HG03280 (cell line): ENCODE measurements around the gene SERPINA5.
"Not testable (repeated sequence)": the region's sequence is repeated elsewhere in the genome, so short reads cannot be mapped to it uniquely, and the experiment has no call there.

ENCODE experiments used
- ATAC-seq: cut with Tn5 transposase; IDR thresholded peaks from one replicate; pipeline ENCODE4 v1.9.1; 2021; ENCODE audit warnings: mild to moderate bottlenecking, moderate library complexity; ENCODE audit not compliant: unreplicated experiment

The SERPINA5 gene

DNA sequence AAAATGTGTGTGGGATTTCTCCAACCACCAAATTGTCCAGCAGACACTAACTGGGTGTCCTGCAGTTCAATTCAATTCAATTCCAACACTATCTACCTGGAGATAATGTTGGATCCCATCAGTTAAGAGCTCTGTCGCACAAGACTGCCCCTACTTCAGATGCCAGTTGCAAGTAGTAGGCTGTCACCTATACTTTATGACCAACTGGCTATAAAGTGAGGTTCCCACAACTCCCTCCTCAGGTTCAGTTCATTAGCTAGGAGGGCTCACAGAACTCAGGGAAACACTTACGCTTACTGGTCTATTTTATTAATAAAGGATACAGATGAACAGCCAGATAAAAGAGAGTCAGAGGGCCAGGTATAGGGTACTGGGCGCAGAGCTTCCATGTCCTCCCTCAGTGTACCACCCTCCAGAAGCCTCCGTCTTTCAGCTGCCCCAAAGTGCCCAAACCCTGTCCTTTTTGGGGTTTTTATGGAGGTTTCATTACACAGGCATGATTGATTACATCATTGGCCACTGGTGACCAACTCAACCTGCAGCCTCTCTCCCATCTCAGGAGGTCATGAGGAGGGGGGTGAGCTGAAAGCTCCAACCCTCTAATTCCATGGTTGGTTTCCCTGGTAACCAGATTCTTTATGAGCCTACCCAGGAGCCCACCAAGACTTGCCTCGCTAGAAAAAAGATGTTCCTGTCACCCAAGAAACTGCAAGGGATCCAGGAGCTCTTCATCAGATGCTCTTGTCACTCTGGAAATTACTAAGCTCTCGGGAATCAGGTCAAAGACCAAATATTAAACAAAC lies 7.5 kb upstream of the SERPINA5 start:
- no peak for ATAC-seq

DNA sequence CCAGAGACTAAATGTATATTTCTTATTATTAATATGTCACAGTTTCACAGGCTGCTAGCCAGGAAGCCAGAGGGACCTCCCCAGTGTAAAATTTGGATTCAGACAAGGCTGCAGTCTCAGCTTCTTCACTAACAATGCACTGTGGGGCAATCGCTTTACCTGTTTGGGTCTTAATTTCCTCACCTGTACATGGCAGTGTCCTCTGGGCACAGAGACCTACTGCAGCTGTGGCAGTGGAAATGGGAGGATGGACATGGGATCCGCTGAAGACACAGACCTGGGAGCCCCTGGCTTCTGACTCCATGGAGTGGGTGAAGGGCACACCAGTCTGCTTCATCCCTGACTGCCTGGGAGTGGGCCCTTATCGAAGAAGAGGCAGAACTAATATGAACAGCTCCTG lies 6.9 kb upstream of the SERPINA5 start:
- ATAC-seq: no peak

DNA sequence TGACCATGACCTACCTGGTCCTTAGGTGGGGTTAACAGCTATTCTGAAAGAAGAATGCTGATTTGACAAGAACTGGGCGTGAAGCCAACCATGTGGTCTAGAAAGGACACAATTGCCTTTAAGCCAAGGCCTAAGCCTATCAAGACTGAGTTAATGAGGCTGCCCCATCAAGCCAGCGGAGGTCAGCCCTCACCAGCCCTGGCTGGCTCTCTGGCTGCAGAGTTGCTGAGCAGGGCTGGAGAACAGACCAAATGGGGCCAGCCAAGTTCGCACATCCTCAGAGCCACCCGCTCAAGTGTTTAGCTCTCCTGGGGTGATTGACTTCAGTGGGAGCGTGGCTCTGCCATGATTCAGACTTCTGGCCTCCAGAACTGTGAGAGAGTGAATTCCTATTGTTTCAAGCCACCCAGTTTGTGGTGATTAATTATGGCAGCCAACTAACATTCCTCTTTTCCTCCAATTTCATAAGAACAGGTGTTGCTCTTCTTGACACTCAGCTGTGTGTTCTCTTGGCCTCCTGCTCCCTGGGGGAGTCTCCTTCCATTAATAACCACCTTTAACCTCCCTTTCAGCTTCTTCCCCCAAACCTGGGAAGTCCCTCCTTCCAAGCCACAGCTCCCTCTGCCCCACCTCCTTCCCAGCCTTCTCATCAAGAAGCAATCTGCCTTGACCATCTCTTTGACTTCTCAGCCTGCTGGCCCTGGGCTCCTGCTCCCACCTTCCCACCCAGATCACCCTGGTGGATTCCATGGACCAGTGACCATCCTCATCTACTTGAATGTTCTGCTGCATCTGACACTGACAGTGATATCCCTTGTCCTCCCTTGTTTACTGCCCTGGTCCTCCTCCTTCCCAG lies 5.3 kb upstream of the SERPINA5 start:
- no peak for ATAC-seq

DNA sequence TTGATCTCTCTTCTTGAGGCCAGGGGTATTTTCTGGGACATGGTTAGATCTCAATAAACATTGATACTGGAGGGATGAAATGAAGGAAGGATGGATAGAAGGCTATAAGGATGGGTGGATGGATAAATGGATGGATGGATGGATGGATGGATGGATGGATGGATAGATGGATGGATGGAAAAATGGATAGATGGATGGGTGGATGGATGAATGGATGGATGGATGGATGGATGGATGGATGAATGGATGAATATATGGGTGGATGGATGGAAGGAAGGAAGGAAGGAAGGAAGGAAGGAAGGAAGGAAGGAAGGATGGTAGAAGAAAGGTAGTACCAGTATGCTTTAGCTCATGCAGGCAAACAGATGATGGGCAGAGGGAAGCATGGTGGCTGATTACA lies 3.8 kb upstream of the SERPINA5 start:
- not testable (repeated sequence) for ATAC-seq

DNA sequence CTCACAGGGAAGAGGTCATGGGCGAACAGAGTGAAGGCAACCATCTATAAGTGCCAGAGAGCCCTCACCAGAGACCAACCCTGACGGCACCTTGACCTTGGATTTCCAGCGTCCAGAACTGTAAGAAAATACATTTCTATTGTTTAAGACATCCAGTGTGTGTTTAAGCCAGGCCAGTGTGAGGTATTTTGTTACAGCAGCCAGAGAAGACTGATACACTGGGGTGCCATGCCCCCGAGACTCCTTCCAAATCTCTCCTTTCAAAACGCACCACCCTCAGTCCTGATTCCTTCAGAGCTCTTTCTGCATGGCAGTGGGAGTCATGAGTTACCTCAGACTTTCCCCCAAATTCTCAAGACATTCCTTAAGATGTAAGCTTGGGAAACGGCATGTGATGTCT lies 2.5 kb upstream of the SERPINA5 start:
- no peak for ATAC-seq

DNA sequence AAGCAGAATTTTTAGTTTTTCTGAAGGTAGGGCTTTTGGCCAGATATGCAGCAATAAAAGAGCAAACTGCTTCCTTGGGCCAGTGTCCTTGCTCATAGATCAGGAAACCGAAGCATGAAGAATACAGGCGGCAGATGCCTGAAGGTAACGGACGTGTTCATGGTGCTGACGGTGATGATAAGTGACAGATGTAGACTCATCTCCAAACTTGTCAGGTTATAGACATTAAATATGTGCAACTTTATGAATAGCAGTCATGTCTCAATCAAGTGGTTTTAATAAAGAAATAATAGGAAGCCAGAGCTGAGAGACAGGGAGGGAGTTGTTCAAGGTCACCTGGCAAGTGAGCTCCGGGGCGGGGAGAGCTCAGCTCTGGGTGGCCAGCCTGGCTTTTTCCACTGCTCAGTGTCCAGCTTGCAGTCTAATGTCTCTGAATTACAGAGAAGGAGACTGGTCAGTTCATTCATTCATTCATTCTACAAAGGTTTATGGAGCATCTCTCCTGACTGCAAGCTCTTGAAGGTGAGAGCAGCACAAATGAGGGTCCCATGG lies 1.0 kb downstream of the SERPINA5 start:
- ATAC-seq: no peak

DNA sequence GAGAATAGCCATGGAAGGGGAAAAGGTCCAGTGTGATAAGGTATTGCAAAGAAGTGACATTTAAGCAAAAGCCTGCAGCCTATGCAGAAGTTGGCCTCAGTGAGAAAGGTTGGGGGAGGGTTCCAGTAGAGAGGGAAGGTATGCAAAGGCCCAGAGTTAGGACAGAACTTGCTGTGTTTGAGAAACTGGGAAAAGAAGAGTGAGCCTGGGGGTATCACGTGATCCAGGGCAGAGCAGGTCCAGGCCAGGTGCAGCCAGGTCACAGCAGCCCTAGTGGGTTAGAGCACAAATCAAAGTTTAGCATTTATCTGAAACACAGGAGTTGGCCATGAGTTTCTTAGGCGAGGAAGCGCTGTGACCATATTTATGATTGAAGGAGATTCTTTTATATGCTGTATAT lies 1.6 kb downstream of the SERPINA5 start:
- ATAC-seq: no peak

DNA sequence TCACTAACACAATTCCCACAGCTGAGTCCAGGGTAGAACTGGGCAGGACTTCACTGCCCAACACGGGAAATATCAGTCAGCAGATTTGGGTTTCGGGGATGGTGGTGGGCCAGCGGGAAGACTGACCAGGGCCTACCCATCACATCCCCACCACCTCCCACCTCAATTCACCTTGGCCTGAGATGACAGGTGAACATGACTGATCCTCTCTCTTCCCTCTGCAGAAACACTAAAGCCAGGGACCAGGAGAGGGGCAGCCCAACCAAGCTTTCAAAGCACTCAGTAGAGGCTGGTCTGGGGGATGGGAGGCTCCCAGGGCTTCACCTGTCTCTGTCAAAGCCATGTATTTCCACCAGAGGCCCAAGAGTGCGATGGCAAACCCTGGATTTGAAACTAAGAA lies 2.3 kb downstream of the SERPINA5 start:
- no peak for ATAC-seq

DNA sequence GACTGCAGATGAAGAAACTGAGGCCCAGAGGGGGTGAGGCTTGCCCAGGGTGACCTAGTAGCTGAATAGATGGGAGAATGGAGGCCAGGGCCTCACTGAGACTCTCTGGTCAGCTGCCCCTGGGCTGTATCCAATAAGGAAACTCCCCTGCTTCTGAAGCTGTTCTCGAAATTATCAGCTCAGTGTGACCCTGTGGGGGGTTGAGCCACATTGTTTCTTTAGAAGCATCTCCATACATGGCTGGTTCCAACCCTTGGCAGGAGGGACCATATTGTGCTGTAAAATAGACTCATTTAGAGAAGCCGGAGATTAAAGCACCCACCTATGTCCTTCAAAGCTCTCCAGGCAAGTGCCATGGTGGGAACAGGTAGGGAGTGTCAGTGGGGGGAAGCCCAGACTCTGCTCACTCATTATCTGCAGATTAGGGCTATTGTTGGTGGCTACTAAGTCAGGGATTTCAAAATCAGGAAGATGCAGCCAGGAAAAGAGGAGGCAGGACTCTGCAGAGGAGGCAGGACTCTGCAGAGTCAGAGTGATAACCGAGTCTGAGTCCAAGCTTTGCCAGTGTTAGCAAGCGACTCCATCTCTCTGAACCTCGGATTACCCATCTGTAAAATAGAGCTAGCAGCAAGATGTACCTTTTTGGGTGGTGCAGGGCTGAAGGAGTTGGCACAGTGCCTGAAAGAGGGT lies 3.5 kb downstream of the SERPINA5 start:
- ATAC-seq: no peak

DNA sequence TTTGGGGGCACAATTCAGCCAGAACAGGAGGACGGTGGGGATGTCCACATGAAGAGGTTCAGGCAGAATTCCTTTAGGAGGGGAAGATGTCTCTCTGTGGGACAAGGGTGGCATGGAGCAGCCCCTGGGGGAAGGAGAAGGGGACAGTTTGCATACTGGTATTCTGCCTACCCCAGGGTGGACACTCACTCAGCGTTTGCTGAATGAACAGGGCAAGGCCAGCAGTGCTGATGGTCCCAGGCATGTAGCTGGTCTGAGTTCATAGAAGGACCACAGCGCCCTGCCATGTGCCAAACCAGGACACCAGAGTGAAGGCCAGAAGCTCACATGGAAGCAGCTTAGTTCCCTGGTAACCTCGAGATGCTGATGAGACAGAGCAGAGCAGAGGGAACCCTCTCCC lies 5.4 kb downstream of the SERPINA5 start:
- ATAC-seq: no peak

DNA sequence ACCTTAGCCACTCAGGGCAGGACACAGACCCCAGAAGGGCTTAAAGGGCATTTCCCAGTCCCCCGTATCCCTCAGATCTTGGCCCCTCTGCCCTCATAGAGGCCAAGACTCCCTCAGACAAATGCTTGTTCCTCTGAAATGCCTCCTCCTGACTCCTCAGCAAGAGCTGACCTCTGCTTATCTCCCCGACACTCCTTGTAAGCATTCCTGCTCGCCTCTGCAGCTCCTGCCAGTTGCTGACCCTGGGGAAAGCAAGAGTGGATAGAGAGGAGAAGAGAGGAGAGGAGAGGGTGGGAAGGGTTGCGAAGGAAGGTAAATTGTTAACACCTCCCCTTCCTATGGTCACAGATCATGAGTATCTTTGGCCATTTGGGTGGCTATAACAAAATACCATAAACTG lies 7.1 kb downstream of the SERPINA5 start:
- no peak for ATAC-seq

DNA sequence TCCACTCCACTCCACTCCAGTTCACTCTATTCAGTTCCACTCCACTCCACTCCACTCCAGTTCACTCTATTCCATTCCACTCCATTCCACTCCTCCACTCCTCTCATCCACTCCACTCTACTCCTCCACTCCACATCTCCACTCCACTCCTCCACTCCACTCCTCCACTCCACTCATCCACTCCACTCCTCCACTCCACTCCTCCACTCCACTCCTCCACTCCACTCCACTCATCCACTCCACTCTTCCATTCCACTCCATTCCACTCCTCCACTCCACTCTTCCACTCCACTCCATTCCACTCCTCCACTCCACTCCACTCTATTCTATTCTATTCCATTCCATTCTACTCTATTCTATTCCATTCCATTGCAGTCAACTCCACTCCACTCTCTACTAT lies 9.8 kb downstream of the SERPINA5 start:
- no peak for ATAC-seq

DNA sequence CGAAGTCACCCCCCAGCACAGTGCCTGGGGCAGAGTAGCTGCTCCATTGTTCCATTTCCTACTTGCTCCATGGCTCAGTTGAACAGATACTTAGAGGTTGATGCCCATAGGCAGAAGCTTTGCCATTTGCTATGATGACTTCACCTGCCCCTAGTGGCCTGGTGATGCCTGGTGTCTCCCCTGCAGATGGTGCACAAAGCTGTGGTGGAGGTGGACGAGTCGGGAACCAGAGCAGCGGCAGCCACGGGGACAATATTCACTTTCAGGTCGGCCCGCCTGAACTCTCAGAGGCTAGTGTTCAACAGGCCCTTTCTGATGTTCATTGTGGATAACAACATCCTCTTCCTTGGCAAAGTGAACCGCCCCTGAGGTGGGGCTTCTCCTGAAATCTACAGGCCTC lies 10.6 kb downstream of the SERPINA5 start:
- ATAC-seq: no peak

DNA sequence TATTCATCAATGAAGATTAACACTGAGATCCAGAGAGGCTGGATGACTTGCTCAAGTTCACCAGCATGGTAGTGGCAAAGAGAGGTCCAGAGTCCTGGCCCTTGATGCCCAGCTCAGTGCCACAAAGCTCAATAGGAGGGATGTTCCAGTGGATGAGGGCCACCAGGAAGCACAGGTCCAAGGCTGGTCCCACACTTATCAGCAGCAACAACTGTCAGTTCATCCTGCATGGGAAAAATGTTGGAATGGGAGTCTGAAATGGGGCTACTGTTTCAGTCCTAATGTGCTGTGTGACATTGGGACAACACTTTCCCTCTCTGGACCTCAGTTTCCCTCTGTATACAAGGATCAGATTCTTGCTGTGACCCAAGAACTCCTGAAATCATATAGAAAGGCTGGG lies 11.2 kb downstream of the SERPINA5 start:
- ATAC-seq: no peak

DNA sequence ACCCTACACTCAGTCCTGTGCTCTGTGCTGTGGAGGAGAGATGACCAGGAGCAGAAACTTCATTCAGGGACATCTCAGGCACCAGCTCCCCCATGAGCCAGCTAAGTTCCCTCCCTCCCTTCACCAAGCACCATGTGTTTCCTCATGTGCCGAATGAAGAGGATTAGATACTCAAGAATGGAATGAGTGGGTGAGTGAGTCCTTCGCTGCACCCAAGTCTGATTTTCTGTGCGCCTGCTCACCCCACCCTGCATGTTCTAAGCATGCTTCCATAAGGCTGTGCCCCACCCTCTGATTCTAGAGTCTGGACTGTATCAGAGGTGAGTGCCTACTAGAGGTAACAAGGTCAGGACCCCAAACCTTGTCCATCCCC lies 12.1 kb downstream of the SERPINA5 start:
- no peak for ATAC-seq

DNA sequence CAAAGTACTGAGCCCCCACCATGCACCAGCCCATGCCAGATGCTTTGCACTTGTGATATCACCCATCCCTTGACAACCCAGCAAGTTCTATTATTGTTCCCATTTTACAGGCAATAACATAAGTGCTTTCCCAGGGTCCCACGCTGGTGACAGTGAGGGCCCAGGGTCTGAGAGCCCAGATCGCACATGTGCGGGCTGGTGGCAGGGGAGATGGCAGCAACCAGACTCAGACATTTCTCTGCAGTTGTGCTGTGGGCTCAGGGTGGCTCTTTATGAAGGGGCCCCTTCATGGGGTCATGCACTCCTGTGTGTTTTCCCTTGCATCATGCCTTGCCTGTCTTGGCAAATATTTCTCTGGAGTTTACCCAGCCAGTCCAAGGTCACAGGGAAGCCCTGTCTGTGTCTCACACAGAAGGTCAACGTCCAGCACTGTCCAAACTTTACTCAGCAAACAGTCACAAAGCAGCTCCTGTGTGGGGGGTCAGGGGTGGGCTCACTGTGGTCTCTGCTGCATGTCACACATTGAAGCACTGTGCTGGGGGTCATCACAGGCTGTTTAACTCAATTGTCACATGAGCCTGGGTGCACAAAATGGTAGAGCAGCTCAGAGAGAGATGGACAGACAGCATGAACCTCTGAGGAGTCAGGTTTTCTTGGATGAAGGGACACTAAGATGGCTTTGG lies 12.7 kb downstream of the SERPINA5 start:
- no peak for ATAC-seq

DNA sequence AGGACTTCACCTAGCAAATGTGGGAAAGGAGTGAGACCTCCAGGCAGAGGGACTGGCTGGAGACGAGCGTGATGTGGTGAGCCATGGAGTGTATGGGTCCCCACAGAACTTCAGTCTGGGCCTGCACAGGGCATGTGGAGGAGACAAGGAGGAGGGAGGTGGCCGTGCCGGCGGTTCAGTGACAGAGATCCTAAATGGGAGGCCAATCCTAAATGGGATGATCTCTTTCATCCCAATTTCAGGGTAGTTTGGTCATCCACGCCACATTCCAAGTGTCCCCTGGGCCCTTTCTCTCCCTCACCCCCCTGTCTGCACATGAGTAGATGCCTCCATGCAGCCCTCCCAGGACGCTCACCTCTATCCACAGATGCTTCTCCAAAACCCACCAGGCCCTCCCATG lies 13.2 kb downstream of the SERPINA5 start:
- no peak for ATAC-seq

DNA sequence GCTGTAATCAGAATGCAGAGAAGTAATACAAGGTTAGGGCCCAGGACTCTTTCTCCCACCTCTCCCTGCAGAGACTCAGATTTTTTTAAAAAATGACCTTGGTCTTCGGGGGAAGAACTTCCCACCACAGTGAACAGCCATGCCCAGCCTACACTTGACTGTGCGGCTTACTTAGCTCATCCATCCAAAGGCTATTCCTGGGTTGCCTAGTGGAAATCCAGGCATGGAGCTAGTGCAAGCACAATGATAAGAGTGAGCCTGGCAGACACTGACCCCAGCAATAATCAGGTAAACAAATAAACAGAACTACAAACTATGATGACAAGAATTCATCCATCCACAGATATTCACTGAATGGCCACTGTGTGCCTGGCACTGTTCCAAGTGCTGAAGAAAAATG lies 14.7 kb downstream of the SERPINA5 start:
- ATAC-seq: no peak

DNA sequence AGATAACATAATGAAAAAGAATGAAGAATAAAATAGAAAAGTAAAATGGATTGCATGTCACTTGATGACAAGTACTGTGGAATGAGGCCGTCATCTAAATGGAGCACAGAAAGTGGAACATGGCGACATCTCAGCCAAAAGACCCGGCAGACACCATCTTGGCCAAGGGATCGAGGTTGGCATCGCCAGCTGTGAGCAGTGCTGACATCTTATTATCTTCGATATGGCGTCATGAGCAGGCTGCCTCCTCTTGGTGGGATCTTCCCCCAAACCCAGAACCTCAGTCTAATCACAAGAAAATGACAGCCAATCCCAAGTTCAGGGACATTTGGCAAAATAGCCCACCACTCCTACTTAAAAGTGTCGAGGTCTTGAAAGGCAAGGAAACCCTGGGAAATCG lies 15.1 kb downstream of the SERPINA5 start:
- no peak for ATAC-seq

DNA sequence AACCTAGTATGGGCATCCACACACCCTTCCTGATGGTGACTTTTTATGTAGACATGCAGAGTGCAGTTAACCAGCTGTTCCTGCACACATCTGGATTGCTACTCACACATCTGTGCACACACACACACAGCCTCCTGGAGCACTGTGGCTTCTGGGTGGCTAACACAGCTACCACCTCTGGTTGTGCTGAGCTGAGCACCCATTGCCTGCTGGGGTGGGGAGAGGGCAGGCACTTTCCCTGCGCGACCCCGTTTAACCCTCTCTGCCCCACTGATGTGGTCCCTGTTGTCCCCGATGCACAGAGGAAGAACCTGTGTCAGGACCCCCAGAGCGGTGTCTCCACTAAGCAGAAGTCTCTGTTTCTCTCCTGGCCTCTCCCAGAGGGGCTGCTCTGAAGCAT lies 16.6 kb downstream of the SERPINA5 start:
- ATAC-seq: no peak

DNA sequence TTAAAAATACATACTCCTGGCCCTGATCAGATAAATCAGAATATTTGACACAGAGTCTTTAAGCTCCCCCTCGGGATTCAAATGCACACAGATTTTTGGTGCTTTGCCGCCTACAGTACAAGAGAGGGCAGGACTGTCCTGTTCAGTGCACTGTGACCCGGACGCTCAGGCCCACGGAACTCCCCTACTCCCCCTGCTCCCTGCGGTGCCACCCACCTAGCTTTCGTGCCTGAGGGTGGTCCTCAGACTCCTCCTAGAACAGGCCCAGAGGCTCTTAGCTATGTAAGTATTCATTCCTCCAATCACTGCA lies 17.2 kb downstream of the SERPINA5 start:
- no peak for ATAC-seq
